ENCODE results near the gene ZBTB5.

DNA sequence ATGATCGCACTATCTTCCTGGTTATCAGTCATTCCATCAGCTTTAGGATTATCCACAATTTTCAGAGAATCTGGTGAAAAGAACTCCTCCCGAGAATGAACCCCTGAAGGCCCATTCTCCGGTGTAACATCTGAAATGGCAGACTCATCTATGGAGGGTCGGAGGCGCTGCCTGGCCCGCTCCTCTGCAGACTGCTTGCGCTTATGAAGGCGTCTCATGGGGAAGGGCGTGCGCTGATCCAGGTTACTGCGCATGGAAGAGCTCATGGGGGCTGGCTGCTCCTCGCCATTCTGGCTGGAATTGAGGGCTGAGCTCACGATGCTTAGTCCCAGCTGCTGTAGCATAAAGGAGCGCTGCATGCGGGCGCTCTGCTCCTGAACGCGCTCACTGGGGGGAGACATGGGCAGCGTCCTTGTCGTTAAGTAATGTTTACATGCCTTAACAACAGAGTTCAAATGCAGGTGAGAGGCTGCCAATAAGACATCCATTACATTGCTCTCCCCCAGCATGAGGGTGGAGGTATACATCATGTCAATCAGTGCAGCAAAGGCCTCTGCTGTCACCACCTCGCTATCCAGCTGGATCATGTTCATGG lies 23.4 kb downstream of the ZBTB5 start:
- TF ChIP-seq, protein P1, sequence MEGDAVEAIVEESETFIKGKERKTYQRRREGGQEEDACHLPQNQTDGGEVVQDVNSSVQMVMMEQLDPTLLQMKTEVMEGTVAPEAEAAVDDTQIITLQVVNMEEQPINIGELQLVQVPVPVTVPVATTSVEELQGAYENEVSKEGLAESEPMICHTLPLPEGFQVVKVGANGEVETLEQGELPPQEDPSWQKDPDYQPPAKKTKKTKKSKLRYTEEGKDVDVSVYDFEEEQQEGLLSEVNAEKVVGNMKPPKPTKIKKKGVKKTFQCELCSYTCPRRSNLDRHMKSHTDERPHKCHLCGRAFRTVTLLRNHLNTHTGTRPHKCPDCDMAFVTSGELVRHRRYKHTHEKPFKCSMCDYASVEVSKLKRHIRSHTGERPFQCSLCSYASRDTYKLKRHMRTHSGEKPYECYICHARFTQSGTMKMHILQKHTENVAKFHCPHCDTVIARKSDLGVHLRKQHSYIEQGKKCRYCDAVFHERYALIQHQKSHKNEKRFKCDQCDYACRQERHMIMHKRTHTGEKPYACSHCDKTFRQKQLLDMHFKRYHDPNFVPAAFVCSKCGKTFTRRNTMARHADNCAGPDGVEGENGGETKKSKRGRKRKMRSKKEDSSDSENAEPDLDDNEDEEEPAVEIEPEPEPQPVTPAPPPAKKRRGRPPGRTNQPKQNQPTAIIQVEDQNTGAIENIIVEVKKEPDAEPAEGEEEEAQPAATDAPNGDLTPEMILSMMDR (conservative IDR thresholded peaks at IDR 0.05; ENCODE audit: low read depth, low read length) = no peak
- TF ChIP-seq EZH2 (IDR thresholded peaks at IDR 0.05; ENCODE audit: borderline replicate concordance, low read depth, low read length, poor library complexity, severe bottlenecking) = no peak

All from A673 (cell line).